Activated naive CD8-positive, alpha-beta T cell treated with anti-CD3 and anti-CD28 coated beads, Interleukin-2, amount 50 U/mL, for 16 hours (primary cell): Measurements from ENCODE around the gene GNG12.
"Not testable (repeated sequence)": the region's sequence is repeated elsewhere in the genome, so short reads cannot be mapped to it uniquely, and the experiment has no call there.

ENCODE experiments used
- DNase-seq: peaks from one replicate; pipeline ENCODE4 v3.0.0-alpha.2; 2020; ENCODE audit warnings: low read depth, low spot score

GNG12 gene

GRCh38 chr1:67683766-67684525, 149.3 kb downstream of the GNG12 start:
- no peak for DNase-seq

- DNase-seq = no peak
These were observed 150.0 kb downstream of the GNG12 start for GRCh38 chr1:67683316-67683715.

GRCh38 chr1:67682659-67683197, 150.5 kb downstream of the GNG12 start:
- no peak for DNase-seq

GRCh38 chr1:67680486-67680885, 152.8 kb downstream of the GNG12 start:
- no peak for DNase-seq

- no peak for DNase-seq
These were observed 153.6 kb downstream of the GNG12 start for GRCh38 chr1:67679691-67680090.

GRCh38 chr1:67677930-67678329, 155.3 kb downstream of the GNG12 start:
- DNase-seq = no peak

GRCh38 chr1:67677408-67677807, 155.9 kb downstream of the GNG12 start:
- DNase-seq = no peak

- no peak for DNase-seq
These were observed 156.3 kb downstream of the GNG12 start for GRCh38 chr1:67676946-67677345.

GRCh38 chr1:67676287-67676686, 157.0 kb downstream of the GNG12 start:
- DNase-seq = no peak

GRCh38 chr1:67675800-67676199, 157.5 kb downstream of the GNG12 start:
- no peak for DNase-seq

GRCh38 chr1:67674260-67675011, 158.8 kb downstream of the GNG12 start:
- no peak for DNase-seq

- no peak for DNase-seq
These were observed 159.6 kb downstream of the GNG12 start for GRCh38 chr1:67673468-67674201.

- no peak for DNase-seq
These were observed 160.9 kb downstream of the GNG12 start for GRCh38 chr1:67672260-67672803.

GRCh38 chr1:67668660-67669059, 164.6 kb downstream of the GNG12 start:
- DNase-seq = no peak

- DNase-seq = no peak
These were observed 166.6 kb downstream of the GNG12 start for GRCh38 chr1:67666636-67667035.

GRCh38 chr1:67665307-67665706, 168.0 kb downstream of the GNG12 start:
- DNase-seq = not testable (repeated sequence)

GRCh38 chr1:67664048-67664447, 169.2 kb downstream of the GNG12 start:
- no peak for DNase-seq

- no peak for DNase-seq
These were observed 170.4 kb downstream of the GNG12 start for GRCh38 chr1:67662884-67663283.

GRCh38 chr1:67659229-67659628, 174.0 kb downstream of the GNG12 start:
- no peak for DNase-seq

GRCh38 chr1:67657152-67657551, 176.1 kb downstream of the GNG12 start:
- not testable (repeated sequence) for DNase-seq

GRCh38 chr1:67655581-67655980, 177.7 kb downstream of the GNG12 start:
- no peak for DNase-seq

- DNase-seq = no peak
These were observed 180.0 kb downstream of the GNG12 start for GRCh38 chr1:67653304-67653703.
